Psoas muscle (tissue), 8 donors: ENCODE measurements around the gene TRAF3. TPM values are rescaled to one million over a fixed set of nuclear protein-coding genes. Genes with fewer than 3 reads are reported as not detected.

Experiments used
- ATAC-seq, 4 donors: fragments of 200-7000 bp; cut with Tn5 transposase; one replicate each; pipeline ENCODE4 v1.9.1; 2020; ENCODE audit warnings: moderate library complexity in 3 of 4, mild to moderate bottlenecking in 2 of 4
- DNase-seq, 2 donors: peaks; one replicate each; pipeline ENCODE4 v3.0.0-alpha.2; 2020
- H3K27ac ChIP-seq: fragments of 200-600 bp; one replicate; pipeline ENCODE4 v1.8.0; 2022
- H3K27me3 ChIP-seq, 3 donors: fragments of 200-600 bp in 1 of 3; one replicate each; pipeline versions ENCODE4 v1.6.1 to v1.8.0; 2013 to 2022; ENCODE audit warnings: low read length in 2 of 3, mild to moderate bottlenecking in 2 of 3, moderate library complexity in 1 of 3; ENCODE audit not compliant: insufficient read depth in 3 of 3
- H3K36me3 ChIP-seq, 2 donors: fragments of 200-600 bp in 1 of 2; one replicate each; pipeline versions ENCODE4 v1.6.1 to v1.8.0; 2013 to 2022; ENCODE audit warnings: low read depth in 1 of 2, mild to moderate bottlenecking in 1 of 2, moderate library complexity in 1 of 2; ENCODE audit not compliant: insufficient read depth in 1 of 2
- H3K4me1 ChIP-seq: fragments of 200-600 bp; one replicate; pipeline ENCODE4 v1.8.0; 2022
- H3K4me3 ChIP-seq: fragments of 200-600 bp; one replicate; pipeline ENCODE4 v1.8.0; 2022; ENCODE audit warnings: mild to moderate bottlenecking
- H3K9me3 ChIP-seq: fragments of 200-600 bp; one replicate; pipeline ENCODE4 v1.8.0; 2022
- WGBS, 3 donors: extraction: QIAGEN DNeasy Blood & Tissue Kit; methylation state at CpG; one replicate each; pipeline versions ENCODE4 v1.1.6 to v1.1.7; 2013; 5-methylcytosine and 5-hydroxymethylcytosine counted together
- intact Hi-C, 2 donors: fragments of 100-400 bp; cut with DNase I; formaldehyde crosslinking; loops; one replicate each; pipeline versions ENCODE4 v1.11.0 to v1.14.2; 2022
- polyA plus RNA-seq, 3 donors: library from polyadenylated mRNA; stranded (reverse); fragments of 200-250 nt; gene quantifications; one replicate each; pipeline ENCODE4 v1.2.3, GENCODE V29; 2013
- total RNA-seq, 4 donors: library from RNA; stranded (reverse); fragmentation: NEBNext Ultra II Directional in 2 of 4; extraction: Animal tissue kit (Norgen Biotek cat#: 25700) in 2 of 4; gene quantifications; one replicate each; pipeline versions ENCODE4 v1.2.1 to v1.2.4, GENCODE V29; 2021 to 2023
- TF ChIP-seq, protein P1 (sequence below): fragments of 200-600 bp; IDR thresholded peaks from one replicate; pipeline ENCODE4 v1.8.0; 2022; ENCODE audit warnings: antibody characterized with exemption
- donor health status: healthy with polysubstance abuse.
- donor health status: DM: no; HTN: no; CAD: no; lungs with moderate emphysema.
- donor health status: Bipolar disorder and iron deficiency.
- donor health status: healthy.
- donor health status: DM: yes; HTN: yes; CAD: no.
- donor health status: DM: no; HTN: no; CAD: no.
- donor health status: DM: no; HTN: no; CAD: no.
- donor health status: DM: yes; HTN: yes; CAD: no.

The TRAF3 gene
- total and polyA plus RNA-seq, 7 donors: 3.3 to 16.3 (median 8.1) TPM

DNA sequence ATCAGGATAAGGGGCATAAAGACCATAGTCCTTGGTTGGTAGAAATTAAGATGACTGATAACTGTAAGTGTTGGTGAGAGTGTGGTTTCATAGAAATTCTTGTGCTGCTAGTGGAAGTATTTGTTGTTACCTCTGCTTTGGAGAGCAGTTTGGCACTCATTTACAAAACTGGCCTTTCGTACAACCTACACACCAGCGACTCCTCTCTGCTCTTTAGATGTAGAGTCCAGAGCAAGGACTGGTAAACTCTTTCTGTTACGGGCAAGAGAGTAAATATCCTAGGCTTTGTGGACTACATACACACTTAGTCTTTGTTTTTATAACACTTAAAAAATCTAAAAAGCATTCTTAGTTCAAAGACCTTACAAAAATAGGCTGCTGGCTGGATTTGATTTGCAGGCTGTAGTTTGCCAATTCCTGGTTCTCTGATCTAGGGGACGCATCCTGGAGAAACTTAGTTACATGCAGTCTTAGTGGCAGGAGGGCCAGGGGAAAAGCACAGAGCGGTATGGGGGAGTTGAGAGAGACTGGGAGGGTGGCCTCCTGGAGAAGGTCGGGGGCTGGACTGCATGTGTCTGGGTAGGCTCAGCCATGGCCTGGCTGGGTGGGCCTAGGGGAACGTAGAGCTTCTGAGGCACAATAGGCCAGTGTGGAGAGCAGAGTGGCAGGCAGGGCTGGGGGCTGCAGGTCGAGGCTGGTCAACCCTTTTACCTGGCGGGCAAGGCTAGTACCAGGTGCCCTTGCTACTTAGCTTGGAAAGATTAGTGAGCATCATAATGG lies 89.9 kb downstream of the TRAF3 start:
- H3K9me3 ChIP-seq: no peaks in the 10 kb centered on the region
- ATAC-seq: no peak
- H3K4me3 ChIP-seq: no peak overlapping the region
- peaks cover 0 to 17% of the 10 kb centered on the region in 2 donors for H3K36me3 ChIP-seq
- no peaks in the 10 kb centered on the region for H3K4me1 ChIP-seq
- TF ChIP-seq, protein P1, sequence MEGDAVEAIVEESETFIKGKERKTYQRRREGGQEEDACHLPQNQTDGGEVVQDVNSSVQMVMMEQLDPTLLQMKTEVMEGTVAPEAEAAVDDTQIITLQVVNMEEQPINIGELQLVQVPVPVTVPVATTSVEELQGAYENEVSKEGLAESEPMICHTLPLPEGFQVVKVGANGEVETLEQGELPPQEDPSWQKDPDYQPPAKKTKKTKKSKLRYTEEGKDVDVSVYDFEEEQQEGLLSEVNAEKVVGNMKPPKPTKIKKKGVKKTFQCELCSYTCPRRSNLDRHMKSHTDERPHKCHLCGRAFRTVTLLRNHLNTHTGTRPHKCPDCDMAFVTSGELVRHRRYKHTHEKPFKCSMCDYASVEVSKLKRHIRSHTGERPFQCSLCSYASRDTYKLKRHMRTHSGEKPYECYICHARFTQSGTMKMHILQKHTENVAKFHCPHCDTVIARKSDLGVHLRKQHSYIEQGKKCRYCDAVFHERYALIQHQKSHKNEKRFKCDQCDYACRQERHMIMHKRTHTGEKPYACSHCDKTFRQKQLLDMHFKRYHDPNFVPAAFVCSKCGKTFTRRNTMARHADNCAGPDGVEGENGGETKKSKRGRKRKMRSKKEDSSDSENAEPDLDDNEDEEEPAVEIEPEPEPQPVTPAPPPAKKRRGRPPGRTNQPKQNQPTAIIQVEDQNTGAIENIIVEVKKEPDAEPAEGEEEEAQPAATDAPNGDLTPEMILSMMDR: no peak
- 91 to 95% (median 94%) methylated on average over 9 of the region's 9 CpGs for WGBS, 3 donors
- intact Hi-C loops: no loop called here
- no peak for DNase-seq
- no peak overlapping the region for H3K27ac ChIP-seq
- no peaks in the 10 kb centered on the region for H3K27me3 ChIP-seq

GRCh38 chr14:102867826-102868580 lies 90.8 kb downstream of the TRAF3 start:
- Histone ChIP-seq H3K4me1 (no peaks in the 10 kb centered on the region), H3K36me3 (peaks cover 0 to 24% of the 10 kb centered on the region in 2 donors), H3K27ac (no peak overlapping the region), H3K27me3 (no peaks in the 10 kb centered on the region), H3K4me3 (no peak overlapping the region), H3K9me3 (no peaks in the 10 kb centered on the region)
- 91 to 93% (median 92%) methylated on average over 15 of the region's 15 CpGs for WGBS, 3 donors
- DNase-seq (no peak), ATAC-seq (no peak)
- TF ChIP-seq, protein P1: no peak
- intact Hi-C loops: no loop called here

DNA sequence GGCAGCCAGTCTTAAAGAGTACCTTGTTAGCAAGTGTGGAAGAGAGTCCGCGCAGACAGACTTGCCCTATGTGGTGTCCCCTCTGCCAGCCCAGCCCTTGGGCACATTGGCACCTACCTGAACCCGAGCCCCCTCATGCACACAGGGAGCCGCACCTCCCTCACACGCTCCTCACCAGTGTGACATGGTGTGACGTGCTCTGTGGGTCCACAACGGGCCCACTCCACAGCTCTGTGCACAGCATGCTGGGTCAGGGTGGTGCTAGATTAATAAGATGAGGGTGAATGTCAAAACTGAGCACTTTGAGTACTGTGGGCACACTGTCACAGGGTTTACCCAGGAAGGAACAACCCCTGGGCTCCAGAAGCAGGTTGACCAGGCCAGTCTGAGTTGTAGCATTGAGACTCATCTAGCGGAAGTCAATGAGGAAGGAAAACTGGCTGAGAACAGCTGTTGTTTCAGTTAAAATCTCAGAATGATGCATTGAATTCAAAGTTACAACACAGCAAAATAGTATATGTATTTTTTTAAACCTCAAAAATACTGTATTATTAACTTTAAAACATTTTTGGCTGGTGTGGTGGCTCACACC lies 91.8 kb downstream of the TRAF3 start:
- 96 to 98% (median 98%) methylated on average over 8 of the region's 8 CpGs for WGBS, 3 donors

GRCh38 chr14:102870246-102870645 lies 93.0 kb downstream of the TRAF3 start:
- H3K27ac ChIP-seq: no peak overlapping the region
- no peaks in the 10 kb centered on the region for H3K4me1 ChIP-seq
- 93 to 98% (median 97%) methylated on average over 19 to 21 of the region's 21 CpGs for WGBS, 3 donors
- no peaks in the 10 kb centered on the region for H3K9me3 ChIP-seq
- H3K36me3 ChIP-seq: peaks cover 0 to 34% of the 10 kb centered on the region in 2 donors
- H3K4me3 ChIP-seq: no peak overlapping the region
- H3K27me3 ChIP-seq: no peaks in the 10 kb centered on the region
- intact Hi-C loops: no loop called here
- TF ChIP-seq, protein P1: no peak
- no peak for ATAC-seq
- no peak for DNase-seq

More for the DNA sequence above, 91.8 kb downstream of the TRAF3 start:
- Histone ChIP-seq H3K4me3 (no peak overlapping the region), H3K4me1 (no peaks in the 10 kb centered on the region), H3K27ac (no peak overlapping the region), H3K27me3 (no peaks in the 10 kb centered on the region), H3K9me3 (no peaks in the 10 kb centered on the region), H3K36me3 (peaks cover 0 to 31% of the 10 kb centered on the region in 2 donors)
- intact Hi-C loops: no loop called here
- no peak for ATAC-seq
- TF ChIP-seq, protein P1: no peak
- DNase-seq: no peak
